Left renal pelvis (tissue), 4 donors: Measurements from ENCODE around the gene PITPNM2. TPM values are rescaled to one million over a fixed set of nuclear protein-coding genes. Genes with fewer than 3 reads are reported as not detected.

ENCODE experiments used
- DNase-seq, 4 donors: peaks; one replicate each; pipeline ENCODE4 v3.0.0-alpha.2; 2013; ENCODE audit warnings: low read depth in 4 of 4, low spot score in 3 of 4
- polyA plus RNA-seq, 4 donors: library from polyadenylated mRNA; unstranded; fragments of 120-200 nt; gene quantifications; one replicate each; pipeline ENCODE4 v1.2.1, GENCODE V29; 2013; ENCODE audit not compliant: insufficient read length in 4 of 4

Gene PITPNM2
- polyA plus RNA-seq, 4 donors: 4.9 to 8.8 (median 6.6) TPM

GRCh38 chr12:123145211-123145610 is 5.7 kb downstream of the PITPNM2 start:
- no peak for DNase-seq

- DNase-seq: no peak
Observed at GRCh38 chr12:123143736-123144461, 7.0 kb downstream of the PITPNM2 start.

DNA sequence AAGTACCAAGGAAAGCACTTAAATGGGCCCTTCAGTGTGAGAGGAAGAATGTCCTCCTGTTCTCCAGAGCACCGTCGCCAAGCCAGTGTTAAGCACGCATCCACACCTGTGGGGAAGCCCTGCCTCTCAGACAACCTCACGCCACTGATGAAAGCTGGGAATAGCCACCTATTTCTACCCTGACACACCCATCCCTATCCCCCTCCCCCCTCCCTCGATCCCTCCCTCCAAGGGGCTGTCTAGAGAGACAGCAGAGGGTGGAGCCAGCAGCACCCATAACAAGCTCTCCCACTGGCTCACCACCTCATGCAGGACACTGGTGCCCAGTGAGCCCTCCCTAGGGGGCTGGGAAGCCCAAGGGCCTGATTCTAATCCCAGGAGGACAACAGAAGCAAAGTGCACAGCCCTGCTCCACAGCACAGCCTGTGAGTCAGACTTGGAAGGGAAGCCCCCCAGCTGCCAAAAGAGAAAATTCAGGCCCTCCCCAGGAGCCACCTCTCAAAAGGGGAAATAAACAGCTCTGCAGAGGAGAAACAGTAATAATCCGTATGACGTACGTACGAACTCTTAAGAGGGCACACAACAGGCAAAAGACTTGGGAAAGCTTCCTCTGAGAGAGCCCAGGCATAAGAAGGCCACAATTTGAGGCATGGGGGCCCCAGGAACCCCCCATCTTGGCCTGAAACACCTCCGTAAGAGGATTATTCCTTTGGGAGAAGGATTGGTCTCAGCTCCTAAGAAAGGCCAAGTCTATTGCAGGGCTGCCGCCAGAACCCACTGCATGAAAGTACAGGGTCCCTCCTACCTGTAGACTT is 7.8 kb downstream of the PITPNM2 start:
- DNase-seq: no peak

DNA sequence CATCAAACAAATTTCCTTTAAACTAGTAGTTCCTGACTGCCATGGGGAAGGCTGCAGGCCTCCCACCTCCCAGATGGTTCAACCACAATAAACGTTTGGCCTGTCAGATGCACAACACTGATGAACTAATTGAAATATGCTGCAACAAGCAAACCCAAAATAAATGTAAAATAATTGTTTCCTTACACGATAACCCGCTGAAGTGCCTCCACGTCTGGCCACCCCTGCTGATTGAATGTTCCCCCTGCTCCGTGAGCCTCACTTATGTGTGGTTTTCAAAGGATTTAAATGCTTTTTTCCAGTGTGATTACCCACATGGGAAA is 8.4 kb downstream of the PITPNM2 start:
- DNase-seq: no peak

GRCh38 chr12:123141615-123142517 is 9.0 kb downstream of the PITPNM2 start:
- no peak for DNase-seq

GRCh38 chr12:123140676-123141614 is 9.9 kb downstream of the PITPNM2 start:
- no peak for DNase-seq

DNA sequence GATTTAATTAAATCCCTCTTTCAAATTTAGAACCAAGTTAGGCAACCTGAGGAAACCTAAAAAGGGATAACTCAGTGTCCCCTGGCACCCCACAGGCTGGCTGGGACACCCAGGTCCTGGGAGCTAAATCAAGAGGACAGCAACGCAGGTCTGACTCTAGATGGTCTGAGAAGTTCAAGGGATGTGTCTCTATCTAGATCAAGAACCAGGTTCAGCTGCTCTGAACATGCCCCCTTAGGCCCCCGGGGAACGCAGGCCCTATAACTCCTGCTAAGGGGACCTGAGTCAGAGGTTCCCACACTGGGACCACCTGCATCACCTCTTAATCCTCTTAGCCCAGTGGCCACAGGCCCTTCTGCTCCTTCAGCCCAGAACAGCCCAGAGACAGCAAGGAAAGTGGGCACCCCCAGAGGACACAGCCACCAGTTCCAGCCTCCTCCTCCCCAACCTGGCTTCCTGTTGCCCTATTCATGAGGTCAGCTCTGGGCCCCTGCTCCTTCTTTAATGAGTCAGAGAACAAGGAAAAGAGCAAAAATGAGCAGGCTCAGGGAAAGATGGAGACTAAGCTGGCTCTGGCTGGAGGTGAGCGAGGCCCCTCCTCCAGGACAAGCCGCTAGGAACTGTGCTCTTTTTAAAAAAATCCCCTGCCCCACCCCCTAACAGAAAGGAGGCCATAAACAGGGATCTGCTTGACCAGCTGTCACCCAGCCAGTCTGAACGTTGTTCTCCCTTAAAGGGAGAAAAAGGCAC is 10.8 kb downstream of the PITPNM2 start:
- no peak for DNase-seq

DNA sequence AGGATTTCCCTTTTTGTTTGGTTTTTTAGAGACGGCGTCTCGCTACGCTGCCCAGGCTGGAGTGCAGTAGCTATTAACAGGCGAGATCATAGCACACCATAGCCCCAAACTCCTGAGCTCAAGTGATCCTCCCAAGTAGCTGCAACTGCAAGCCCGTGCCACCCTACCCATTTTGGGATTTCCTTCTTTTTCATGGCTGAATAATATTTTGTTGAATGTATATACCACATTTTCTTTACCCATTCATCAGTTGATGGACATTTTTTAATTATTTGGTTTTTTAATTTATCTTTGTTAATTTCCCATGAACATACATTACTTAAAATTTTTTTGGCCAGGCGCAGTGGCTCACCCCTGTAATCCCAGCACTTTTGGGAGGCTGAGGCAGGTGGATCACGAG is 15.2 kb downstream of the PITPNM2 start:
- DNase-seq: no peak

DNA sequence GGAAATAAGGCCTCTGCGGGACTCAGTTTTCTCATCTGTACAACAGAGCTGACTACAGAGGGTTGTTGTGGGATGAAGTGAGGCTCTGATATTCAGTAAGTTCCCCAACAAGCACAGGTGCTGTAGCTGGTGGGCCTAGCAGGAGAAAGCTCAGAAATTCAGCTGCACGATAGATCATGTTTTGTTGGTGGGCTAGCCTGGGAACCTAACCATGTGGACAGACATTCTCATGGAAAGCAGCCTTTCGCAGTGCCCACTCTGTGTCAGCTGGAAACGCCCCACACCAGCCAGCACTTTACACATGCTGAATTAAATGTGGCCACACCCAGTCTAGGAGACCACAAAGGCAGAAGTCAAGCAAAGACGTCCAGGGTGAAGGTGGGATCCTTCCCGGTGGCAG is 16.1 kb downstream of the PITPNM2 start:
- DNase-seq: no peak

DNA sequence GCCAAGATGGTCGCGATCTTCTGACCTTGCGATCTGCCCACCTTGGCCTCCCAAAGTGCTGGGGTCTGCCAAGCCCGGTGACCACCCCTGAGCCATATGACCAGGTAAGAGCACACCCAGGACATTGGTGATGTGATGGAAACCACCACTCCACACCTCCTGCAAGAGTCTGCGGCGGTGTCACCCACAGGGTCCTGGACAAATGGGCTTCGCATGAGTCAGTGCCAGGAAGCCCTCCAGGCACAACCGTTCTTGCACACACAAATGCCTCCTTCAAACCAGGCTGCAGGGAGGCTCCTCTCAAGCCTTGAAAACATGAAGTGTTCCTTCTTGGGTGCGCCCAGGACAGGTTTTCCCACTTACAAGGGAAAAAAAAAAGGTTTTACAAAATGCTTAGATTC is 16.6 kb downstream of the PITPNM2 start:
- no peak for DNase-seq

DNA sequence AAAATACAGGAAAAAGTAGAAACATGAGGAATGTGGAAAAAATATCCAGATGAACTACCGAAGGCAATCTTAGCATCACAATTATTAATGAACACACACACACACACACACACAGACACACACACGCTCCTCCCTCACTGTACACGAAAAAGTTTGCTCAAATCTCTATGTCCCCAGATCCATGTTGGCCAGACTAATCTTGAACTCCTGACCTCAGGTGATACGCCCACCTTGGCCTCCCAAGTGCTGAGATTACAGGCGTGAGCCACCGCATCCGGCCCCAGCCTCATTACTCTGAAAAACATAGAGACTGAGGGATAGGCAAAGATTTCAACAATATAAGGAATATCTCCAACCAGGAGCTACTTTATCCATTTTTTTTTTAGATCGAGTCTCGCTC is 17.2 kb downstream of the PITPNM2 start:
- no peak for DNase-seq

GRCh38 chr12:123132951-123133619 is 17.8 kb downstream of the PITPNM2 start:
- no peak for DNase-seq

DNA sequence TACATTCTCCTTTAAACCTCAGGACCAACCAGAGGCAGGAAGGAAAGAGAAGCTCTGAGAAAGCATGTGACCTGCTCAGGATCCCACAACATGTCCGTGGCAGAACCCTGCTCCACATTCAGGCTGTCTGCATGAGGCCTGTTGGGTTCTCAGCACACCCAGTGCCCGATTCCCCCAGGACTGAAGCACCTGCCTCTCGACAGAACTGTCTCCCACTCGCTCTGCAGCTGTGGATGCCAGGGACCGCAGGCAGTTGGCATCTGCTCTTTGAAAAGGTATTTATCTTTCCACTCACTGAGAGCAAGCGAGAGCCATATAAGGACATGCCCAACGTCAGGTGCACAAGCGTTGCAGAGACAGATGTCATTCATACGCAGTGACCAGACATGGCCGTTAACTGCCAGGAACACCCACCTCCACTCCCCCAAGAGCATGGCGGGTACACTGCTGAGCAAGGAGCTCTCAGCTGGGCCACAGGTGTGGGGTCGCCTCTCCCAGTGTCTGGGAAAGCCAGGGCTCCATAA is 18.9 kb downstream of the PITPNM2 start:
- no peak for DNase-seq

GRCh38 chr12:123131291-123131832 is 19.5 kb downstream of the PITPNM2 start:
- no peak for DNase-seq

DNA sequence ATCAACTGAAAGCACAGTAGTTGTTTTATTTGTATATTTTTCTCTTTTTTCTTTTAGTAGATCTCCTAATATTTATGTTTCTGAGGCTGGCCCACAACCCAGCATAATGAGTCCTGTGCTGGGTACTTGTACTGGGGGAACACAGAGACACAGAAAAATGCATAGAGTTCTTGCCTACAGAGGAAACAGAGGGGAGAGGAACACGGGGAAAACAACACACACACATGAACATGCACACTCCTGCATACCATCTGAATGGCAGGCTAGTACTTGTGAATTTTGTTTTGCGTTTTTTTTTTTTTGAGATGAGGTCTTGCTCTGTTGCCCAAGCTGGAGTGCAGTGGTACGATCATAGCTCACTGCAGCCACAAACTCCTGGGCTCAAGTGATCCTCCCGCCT is 21.3 kb downstream of the PITPNM2 start:
- DNase-seq: no peak

DNA sequence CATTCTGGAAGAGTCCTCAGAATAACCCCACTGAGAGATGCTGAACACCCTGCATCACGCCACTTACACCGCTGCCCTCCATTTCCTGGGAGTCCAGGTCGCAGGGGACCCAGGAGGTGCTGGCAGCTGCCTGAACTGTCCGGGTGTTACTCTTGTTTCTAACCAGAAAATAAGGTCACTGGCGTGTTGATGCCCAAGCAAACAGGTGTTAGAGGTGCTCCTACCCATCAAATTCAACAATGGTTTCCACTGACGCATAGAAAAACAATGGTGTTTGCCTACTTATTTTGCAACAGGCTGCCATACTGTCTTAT is 23.8 kb downstream of the PITPNM2 start:
- no peak for DNase-seq

- no peak for DNase-seq
Observed at GRCh38 chr12:123126294-123127181, 24.4 kb downstream of the PITPNM2 start.

GRCh38 chr12:123122626-123123025 is 28.3 kb downstream of the PITPNM2 start:
- no peak for DNase-seq
